Measurements from ENCODE around the gene SLC27A4.

Gene SLC27A4

GRCh38 chr9:128339761-128340690 lies at the start of gene SLC27A4:
Gene SLC27A4, plus strand, starts transcription at chr9:128340527. Its CDS starts 2,606 bp downstream, at chr9:128343133.
- peak; percentile 80 for DNase-seq

- DNase-seq: no peak
Observed at GRCh38 chr9:128292009-128292408, 48.3 kb upstream of the SLC27A4 start.

- no peak for DNase-seq
Observed at GRCh38 chr9:128293091-128293490, 47.2 kb upstream of the SLC27A4 start.

- DNase-seq: no peak
Observed at GRCh38 chr9:128294142-128294541, 46.2 kb upstream of the SLC27A4 start.

GRCh38 chr9:128296340-128297220 lies 43.7 kb upstream of the SLC27A4 start:
- DNase-seq: no peak

GRCh38 chr9:128297221-128297773 lies 43.0 kb upstream of the SLC27A4 start:
- no peak for DNase-seq

- DNase-seq: no peak
Observed at GRCh38 chr9:128298535-128299482, 41.5 kb upstream of the SLC27A4 start.

GRCh38 chr9:128304136-128304970 lies 36.0 kb upstream of the SLC27A4 start:
- no peak for DNase-seq

GRCh38 chr9:128304971-128305288 lies 35.4 kb upstream of the SLC27A4 start:
- DNase-seq: no peak

- no peak for DNase-seq
Observed at GRCh38 chr9:128309551-128309950, 30.8 kb upstream of the SLC27A4 start.

GRCh38 chr9:128310461-128310860 lies 29.9 kb upstream of the SLC27A4 start:
- no peak for DNase-seq

GRCh38 chr9:128314697-128315096 lies 25.6 kb upstream of the SLC27A4 start:
- no peak for DNase-seq

GRCh38 chr9:128316421-128316820 lies 23.9 kb upstream of the SLC27A4 start:
- no peak for DNase-seq

GRCh38 chr9:128317629-128318028 lies 22.7 kb upstream of the SLC27A4 start:
- no peak for DNase-seq

GRCh38 chr9:128321343-128321742 lies 19.0 kb upstream of the SLC27A4 start:
- no peak for DNase-seq

- no peak for DNase-seq
Observed at GRCh38 chr9:128321879-128322403, 18.4 kb upstream of the SLC27A4 start.

GRCh38 chr9:128322404-128323211 lies 17.7 kb upstream of the SLC27A4 start, which contains the start of the genes COQ4 and TRUB2:
Gene COQ4, plus strand, starts transcription at chr9:128322839. Its CDS starts 20 bp downstream, at chr9:128322859.
Gene TRUB2, minus strand, starts transcription at chr9:128322447. Its CDS starts 39 bp downstream, at chr9:128322408.
- DNase-seq: peak; percentile 95

GRCh38 chr9:128323212-128323730 lies 17.1 kb upstream of the SLC27A4 start:
- peak; percentile 29 for DNase-seq

GRCh38 chr9:128323791-128324190 lies 16.5 kb upstream of the SLC27A4 start:
- no peak for DNase-seq

- no peak for DNase-seq
Observed at GRCh38 chr9:128324401-128324800, 15.9 kb upstream of the SLC27A4 start.
